A549 (cell line): Measurements from ENCODE around the gene UNC13A.

Experiments used
- CBX2 ChIP-seq: fragments of 200-600 bp; sonication (generic); IDR thresholded peaks from 2 replicates; pipeline ENCODE4 v1.6.1; 2016; ENCODE audit warnings: low read depth, mild to moderate bottlenecking, borderline replicate concordance
- JUNB ChIP-seq: fragments of >200 bp; sonication (Bioruptor Twin); formaldehyde crosslinking; IDR thresholded peaks from 2 replicates; pipeline ENCODE4 v1.6.1; 2016
- POLR2A ChIP-seq: IDR thresholded peaks from 2 replicates; pipeline ENCODE4 v1.6.1; 2012; ENCODE audit warnings: mild to moderate bottlenecking, low read length
- TP53 ChIP-seq: fragments of 250-450 bp; sonication (Bioruptor Pico); IDR thresholded peaks from 2 replicates; pipeline ENCODE4 v1.5.0; 2021; ENCODE audit warnings: mild to moderate bottlenecking, moderate library complexity
- ZSCAN20 ChIP-seq: fragments of 250-450 bp; sonication (Bioruptor Pico); IDR thresholded peaks from 2 replicates; pipeline ENCODE4 v1.8.0; 2022; ENCODE audit warnings: mild to moderate bottlenecking, moderate library complexity

- no peak for TF ChIP-seq JUNB
- no peak for TF ChIP-seq CBX2
- no peak for TF ChIP-seq ZSCAN20 (CRISPR knock-in tag)
- TF ChIP-seq POLR2A: no peak
- TF ChIP-seq TP53 (CRISPR knock-in tag): no peak
Measured at GRCh38 chr19:17647071-17648020, 40.8 kb downstream of the UNC13A start.
